Activated CD4-positive, alpha-beta T cell treated with anti-CD3 and anti-CD28 coated beads, Interleukin-10, Interleukin-2, amounts not matched to agents 100 ng/mL and 50 ng/mL, durations not matched to agents 16 hours and 8 hours (primary cell): ENCODE results near the gene CLEC17A.

Experiments used
- DNase-seq: peaks from one replicate; pipeline ENCODE4 v3.0.0-alpha.2; 2020

Gene CLEC17A

GRCh38 chr19:14659874-14660489, 77.1 kb downstream of the CLEC17A start:
- DNase-seq: no peak

DNA sequence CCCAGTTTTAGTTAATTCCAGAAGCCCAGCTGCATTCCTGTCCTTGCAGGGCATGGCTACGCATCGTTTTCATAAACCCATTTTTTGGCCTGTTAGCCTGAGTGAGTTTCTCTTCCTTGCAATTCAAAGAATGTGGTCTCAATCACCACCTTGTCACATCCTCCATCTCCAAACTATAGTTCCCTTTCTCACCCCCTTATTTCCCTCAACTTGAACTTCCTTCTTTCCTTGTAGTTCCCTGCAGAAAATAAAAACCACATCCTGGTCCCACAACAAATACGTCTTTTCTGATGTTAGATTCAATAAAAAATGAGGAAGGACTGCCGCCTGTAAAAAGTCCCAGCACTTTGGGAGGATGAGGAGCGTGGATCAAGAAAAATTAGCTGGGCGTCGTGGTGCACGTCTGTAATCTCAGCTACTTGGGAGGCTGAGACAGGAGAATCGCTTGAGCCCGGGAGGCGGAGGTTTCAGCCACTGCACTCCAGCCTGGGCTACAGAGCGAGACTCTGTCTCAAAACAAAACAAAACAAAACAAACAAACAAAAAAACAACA, 78.6 kb downstream of the CLEC17A start:
- no peak for DNase-seq
